Gastroesophageal sphincter (tissue), 4 donors: ENCODE data around the gene GTF3C2. TPM values are rescaled to one million over a fixed set of nuclear protein-coding genes. Genes with fewer than 3 reads are reported as not detected.

ENCODE experiments used
- ATAC-seq: fragments of 150-250 bp; one replicate; pipeline ENCODE4 v1.9.1; 2016; ENCODE audit warnings: mild to moderate bottlenecking, moderate library complexity
- H3K27ac ChIP-seq, 4 donors: fragments of 200-600 bp; sonication (generic) in 3 of 4; 1 replicate in 3 of 4; 2 replicates in 1 of 4; pipeline ENCODE4 v1.5.1; 2016 to 2019
- H3K27me3 ChIP-seq: fragments of 200-600 bp; sonication (generic); one replicate; pipeline ENCODE4 v1.5.1; 2019
- H3K36me3 ChIP-seq, 2 donors: fragments of 200-600 bp; sonication (generic); one replicate each; pipeline ENCODE4 v1.5.1; 2019; ENCODE audit warnings: control low read depth in 1 of 2
- H3K4me1 ChIP-seq, 3 donors: fragments of 200-600 bp; sonication (generic); 1 replicate in 2 of 3; 2 replicates in 1 of 3; pipeline ENCODE4 v1.5.1; 2016 to 2019; ENCODE audit warnings: control low read depth in 2 of 3
- H3K4me3 ChIP-seq, 2 donors: fragments of 200-600 bp; sonication (generic); one replicate each; pipeline ENCODE4 v1.5.1; 2019; ENCODE audit warnings: mild to moderate bottlenecking in 1 of 2, moderate library complexity in 1 of 2
- H3K9me3 ChIP-seq, 3 donors: fragments of 200-600 bp; sonication (generic); one replicate each; pipeline ENCODE4 v1.5.1; 2017 to 2019; ENCODE audit warnings: control low read depth in 2 of 3
- CTCF ChIP-seq, 4 experiments: fragments of 200-600 bp in 2 of 4; fragments of 450-650 bp in 2 of 4; sonication (generic) in 1 of 4; IDR thresholded peaks; one replicate each; pipeline ENCODE4 v1.5.1; 2017 to 2019; ENCODE audit warnings: antibody characterized with exemption in 4 of 4, mild to moderate bottlenecking in 2 of 4, moderate library complexity in 2 of 4
- EP300 ChIP-seq: sonication (generic); formaldehyde crosslinking; IDR thresholded peaks from one replicate; pipeline ENCODE4 v1.6.1; 2017; ENCODE audit warnings: antibody characterized with exemption, mild to moderate bottlenecking
- POLR2A ChIP-seq, 2 donors: fragments of 450-650 bp; IDR thresholded peaks; one replicate each; pipeline ENCODE4 v1.6.1; 2017; ENCODE audit warnings: antibody characterized with exemption in 2 of 2, mild to moderate bottlenecking in 2 of 2, moderate library complexity in 1 of 2
- POLR2AphosphoS5 ChIP-seq: sonication (generic); formaldehyde crosslinking; IDR thresholded peaks from one replicate; pipeline ENCODE4 v1.6.1; 2017; ENCODE audit warnings: antibody characterized with exemption
- WGBS, 2 donors: methylation state at CpG; one replicate each; pipeline ENCODE4 v1.1.5; 2018; ENCODE audit warnings: low coverage in 1 of 2; 5-methylcytosine and 5-hydroxymethylcytosine counted together
- total RNA-seq, 4 donors: library from RNA; depleted of rRNA; stranded (reverse); fragments of >200 nt; gene quantifications; one replicate each; pipeline ENCODE4 v1.1.0, GENCODE V29; 2016

GTF3C2 gene
- total RNA-seq, 4 donors from 2014 or later: 26.2 to 68.5 (median 32.0) TPM

GRCh38 chr2:27324720-27325119, 31.8 kb downstream of the GTF3C2 start:
- whole genome bisulfite sequencing, 2 donors: 86 to 100% methylated on average over 2 of the region's 5 CpGs
- Histone ChIP-seq H3K27me3 (no peaks in the 10 kb centered on the region), H3K27ac (no peak overlapping the region), H3K4me3 (no peak overlapping the region), H3K9me3 (no peaks in the 10 kb centered on the region), H3K36me3 (peaks cover 0 to 41% of the 10 kb centered on the region in 2 donors), H3K4me1 (peaks cover 2 to 31% (median 13%) of the 10 kb centered on the region in 3 donors)
- TF ChIP-seq POLR2A (IDR thresholded peaks at IDR 0.05) (no peak), POLR2AphosphoS5 (no peak), EP300 (no peak), CTCF (IDR thresholded peaks at IDR 0.05) (no peak)
- ATAC-seq: no peak

GRCh38 chr2:27323596-27324285, 32.8 kb downstream of the GTF3C2 start:
- Histone ChIP-seq H3K9me3 (no peaks in the 10 kb centered on the region), H3K36me3 (peaks cover 0 to 36% of the 10 kb centered on the region in 2 donors), H3K27ac (peak overlapping the region; percentile 89 to 95 (median 92)), H3K4me1 (peaks cover 2 to 31% (median 13%) of the 10 kb centered on the region in 3 donors), H3K27me3 (no peaks in the 10 kb centered on the region), H3K4me3 (peak overlapping the region; percentile 69 to 78)
- ATAC-seq: no peak
- TF ChIP-seq EP300 (no peak), POLR2AphosphoS5 (no peak), CTCF (IDR thresholded peaks at IDR 0.05) (no peak), POLR2A (IDR thresholded peaks at IDR 0.05) (no peak)
- 11 to 14% methylated on average over 4 to 5 of the region's 5 CpGs for WGBS, 2 donors

- Histone ChIP-seq H3K27me3 (no peaks in the 10 kb centered on the region), H3K36me3 (peaks cover 0 to 36% of the 10 kb centered on the region in 2 donors), H3K27ac (peak within 1 kb of the TSS; percentile 89 to 95 (median 92)), H3K4me3 (peak within 1 kb of the TSS; percentile 69 to 78), H3K4me1 (peaks cover 2 to 31% (median 13%) of the 10 kb centered on the region in 3 donors), H3K9me3 (no peaks in the 10 kb centered on the region)
- no peak for TF ChIP-seq EP300
- TF ChIP-seq CTCF (IDR thresholded peaks at IDR 0.05): no peak
- TF ChIP-seq POLR2A (IDR thresholded peaks at IDR 0.05): peak; percentile 68 to 73
- TF ChIP-seq POLR2AphosphoS5: peak; percentile 92
- 0 to 1% methylated on average over 15 to 17 of the region's 39 CpGs for WGBS, 2 donors
- ATAC-seq: peak; percentile 94
These were observed 33.6 kb downstream of the GTF3C2 start, which contains the start of gene MPV17 for GRCh38 chr2:27322766-27323595. Gene MPV17, minus strand, starts transcription at chr2:27323097. Its CDS starts 580 bp downstream, at chr2:27322517.

- H3K9me3 ChIP-seq: no peaks in the 10 kb centered on the region
- peaks cover 0 to 29% of the 10 kb centered on the region in 2 donors for H3K36me3 ChIP-seq
- H3K4me1 ChIP-seq: peaks cover 2 to 31% (median 13%) of the 10 kb centered on the region in 3 donors
- H3K4me3 ChIP-seq: peak overlapping the region; percentile 69 to 78
- ATAC-seq: no peak
- TF ChIP-seq EP300 (no peak), POLR2A (IDR thresholded peaks at IDR 0.05) (no peak), CTCF (IDR thresholded peaks at IDR 0.05) (no peak), POLR2AphosphoS5 (no peak)
- 0 to 3% methylated on average over 2 to 5 of the region's 10 CpGs for WGBS, 2 donors
- H3K27me3 ChIP-seq: no peaks in the 10 kb centered on the region
- peak overlapping the region; percentile 89 to 95 (median 92) for H3K27ac ChIP-seq
These were observed 34.2 kb downstream of the GTF3C2 start for GRCh38 chr2:27322301-27322765.
